D721Med (cell line): ENCODE data around the gene GALNT1.

Source experiments
- DNase-seq: peaks from one replicate; pipeline ENCODE4 v3.0.0; 2011; ENCODE audit warnings: low spot score; ENCODE audit not compliant: insufficient read length
- FAIRE-seq: peaks from 2 replicates; lab custom pipeline; 2011; peaks lifted over from hg19 to GRCh38; lab: Jason Lieb, UNC
- TF ChIP-seq, protein P1 (sequence below): IDR thresholded peaks from 2 replicates; pipeline ENCODE4 v1.5.1; 2012; ENCODE audit warnings: mild to moderate bottlenecking, control low read depth; ENCODE audit not compliant: insufficient read depth; ENCODE audit errors: missing control alignments

The GALNT1 gene

DNA sequence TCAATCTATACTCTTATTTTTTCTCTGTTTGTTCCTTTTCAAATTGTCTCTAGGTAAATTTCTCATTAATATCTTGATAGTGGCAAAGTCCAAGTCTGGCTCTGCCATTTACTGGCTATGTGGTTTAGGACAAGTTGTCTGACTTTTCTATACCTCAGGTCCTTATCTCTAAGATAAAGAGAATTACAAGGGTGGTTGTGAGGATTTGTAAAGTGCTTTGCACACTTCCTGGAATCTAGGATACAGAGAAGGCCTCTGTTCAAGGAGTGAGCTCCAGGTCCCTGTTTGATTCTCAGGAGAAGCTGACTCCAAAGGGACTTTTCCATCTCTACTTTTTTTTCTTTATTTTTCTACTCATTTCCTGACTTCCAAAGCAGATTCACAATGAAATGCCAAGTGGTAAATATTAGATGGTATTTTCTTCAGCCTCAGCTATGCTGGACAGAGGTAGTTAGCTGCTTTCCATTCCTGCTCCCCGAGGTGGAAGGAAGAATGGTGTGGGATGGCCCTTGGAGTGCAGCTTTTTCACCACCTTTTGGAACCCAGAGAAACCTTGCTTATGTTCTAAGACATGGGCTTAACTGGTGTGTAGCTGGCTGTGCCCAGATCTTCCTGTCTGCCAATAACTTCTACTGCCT lies 90.5 kb downstream of the GALNT1 start:
- FAIRE-seq, result no peak
- TF ChIP-seq, protein P1, sequence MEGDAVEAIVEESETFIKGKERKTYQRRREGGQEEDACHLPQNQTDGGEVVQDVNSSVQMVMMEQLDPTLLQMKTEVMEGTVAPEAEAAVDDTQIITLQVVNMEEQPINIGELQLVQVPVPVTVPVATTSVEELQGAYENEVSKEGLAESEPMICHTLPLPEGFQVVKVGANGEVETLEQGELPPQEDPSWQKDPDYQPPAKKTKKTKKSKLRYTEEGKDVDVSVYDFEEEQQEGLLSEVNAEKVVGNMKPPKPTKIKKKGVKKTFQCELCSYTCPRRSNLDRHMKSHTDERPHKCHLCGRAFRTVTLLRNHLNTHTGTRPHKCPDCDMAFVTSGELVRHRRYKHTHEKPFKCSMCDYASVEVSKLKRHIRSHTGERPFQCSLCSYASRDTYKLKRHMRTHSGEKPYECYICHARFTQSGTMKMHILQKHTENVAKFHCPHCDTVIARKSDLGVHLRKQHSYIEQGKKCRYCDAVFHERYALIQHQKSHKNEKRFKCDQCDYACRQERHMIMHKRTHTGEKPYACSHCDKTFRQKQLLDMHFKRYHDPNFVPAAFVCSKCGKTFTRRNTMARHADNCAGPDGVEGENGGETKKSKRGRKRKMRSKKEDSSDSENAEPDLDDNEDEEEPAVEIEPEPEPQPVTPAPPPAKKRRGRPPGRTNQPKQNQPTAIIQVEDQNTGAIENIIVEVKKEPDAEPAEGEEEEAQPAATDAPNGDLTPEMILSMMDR, result no peak
- DNase-seq, result no peak

DNA sequence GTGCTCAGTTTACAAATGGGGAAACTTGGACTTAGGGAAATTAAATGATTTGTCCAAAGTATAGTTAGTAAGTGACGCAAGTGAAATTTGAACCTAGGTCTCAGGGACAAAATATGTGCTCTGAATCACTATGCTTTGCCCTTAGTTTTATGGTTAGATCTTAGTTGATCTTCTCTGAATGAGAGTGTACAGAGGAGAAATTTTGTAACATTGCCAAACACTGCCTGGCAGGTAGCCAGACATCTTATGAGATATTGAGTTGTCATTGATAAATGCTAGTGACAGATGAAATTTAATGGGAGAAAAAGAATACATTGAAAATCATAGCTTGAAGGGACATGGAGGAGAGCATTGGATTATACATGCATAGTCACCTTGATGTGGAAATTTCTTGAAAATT lies 91.4 kb downstream of the GALNT1 start:
- FAIRE-seq (no peak), DNase-seq (no peak)
- TF ChIP-seq, protein P1, result no peak

DNA sequence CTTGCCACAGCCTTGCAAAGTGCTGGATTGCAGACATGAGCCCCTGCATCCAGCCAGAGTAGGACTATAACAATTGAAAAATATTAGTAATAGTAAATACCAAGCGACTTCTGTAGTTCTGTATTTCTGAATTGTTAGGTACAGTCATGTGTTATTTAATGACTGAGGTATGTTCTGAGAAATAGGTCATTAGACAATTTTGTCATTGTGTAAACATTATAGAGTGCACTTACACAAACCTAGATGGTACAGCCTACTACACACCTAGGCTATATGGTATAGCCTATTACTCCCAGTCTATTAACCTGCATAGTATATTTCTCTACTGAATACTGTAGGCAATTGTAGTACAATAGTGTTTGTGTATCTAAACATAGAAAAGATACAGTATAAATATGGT lies 92.1 kb downstream of the GALNT1 start:
- FAIRE-seq (no peak), DNase-seq (no peak)
- TF ChIP-seq, protein P1, result no peak

DNA sequence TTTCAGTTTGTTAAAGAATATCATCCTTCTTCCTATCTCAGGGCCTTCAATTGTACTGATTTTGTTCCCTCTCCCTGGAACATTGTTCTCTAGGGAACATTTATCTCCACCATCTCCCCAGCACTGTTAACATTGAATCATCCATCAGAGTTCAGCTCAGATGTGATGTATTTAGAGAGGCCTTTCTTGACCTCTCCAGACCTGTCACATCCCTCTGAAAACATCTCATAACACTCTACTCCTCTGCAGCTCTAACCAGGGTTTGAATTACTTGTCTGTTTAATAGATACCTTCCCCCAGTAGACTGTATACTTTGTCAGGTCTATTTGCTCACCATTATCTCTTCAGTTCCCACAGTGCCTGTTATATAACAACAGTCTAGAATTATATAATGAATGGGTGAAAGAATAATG lies 98.6 kb downstream of the GALNT1 start:
- FAIRE-seq (no peak), DNase-seq (no peak)
- TF ChIP-seq, protein P1, result no peak

DNA sequence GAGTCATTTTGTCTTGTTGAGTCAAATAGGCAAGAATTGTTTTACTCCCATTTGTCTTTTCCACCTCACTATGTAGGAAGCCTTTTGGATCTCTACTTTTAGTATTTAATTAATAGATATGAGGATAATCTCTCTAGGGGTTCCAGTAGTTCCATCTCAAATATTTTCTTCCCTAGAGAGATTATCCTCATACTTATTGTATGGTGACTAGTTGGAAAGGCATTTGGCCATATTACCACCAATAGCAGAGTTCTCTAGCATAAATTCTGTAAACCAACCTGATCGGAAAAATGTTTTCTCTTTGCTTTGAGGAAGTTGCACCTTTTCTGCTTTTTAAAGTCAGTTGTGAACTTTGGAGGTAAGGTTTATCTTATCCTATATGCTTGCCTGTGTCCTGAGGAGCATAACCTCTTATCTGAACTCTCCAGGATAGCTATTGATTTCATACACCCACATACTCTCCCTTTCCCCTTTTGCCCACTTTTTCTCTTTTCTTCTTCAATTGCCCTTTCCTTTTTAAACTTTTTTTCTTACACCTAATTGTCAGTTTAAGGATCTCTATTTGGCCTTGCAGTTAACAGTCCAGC lies 100.8 kb downstream of the GALNT1 start:
- TF ChIP-seq, protein P1, result no peak
- DNase-seq, result no peak
- FAIRE-seq, result no peak

DNA sequence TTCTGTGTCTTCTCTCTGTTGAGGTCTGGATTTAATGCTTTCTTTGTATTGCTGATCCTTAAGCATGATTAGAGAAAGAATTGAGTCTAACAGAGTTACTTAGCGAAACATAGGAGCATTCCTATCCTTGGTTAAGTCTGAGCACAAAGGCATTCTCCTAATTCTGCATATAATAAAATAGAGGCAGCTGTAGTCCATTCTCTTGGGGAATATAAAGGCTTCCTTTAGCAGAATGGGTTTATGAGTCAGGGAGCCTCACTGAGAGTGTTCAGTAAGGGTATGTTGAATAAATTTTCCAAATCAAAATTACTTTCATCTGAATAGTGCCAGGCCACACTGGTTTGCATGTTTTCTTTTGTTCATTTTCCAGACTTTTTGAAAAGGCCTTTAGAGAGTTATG lies 101.5 kb downstream of the GALNT1 start:
- FAIRE-seq, result no peak
- TF ChIP-seq, protein P1, result no peak
- no peak for DNase-seq

DNA sequence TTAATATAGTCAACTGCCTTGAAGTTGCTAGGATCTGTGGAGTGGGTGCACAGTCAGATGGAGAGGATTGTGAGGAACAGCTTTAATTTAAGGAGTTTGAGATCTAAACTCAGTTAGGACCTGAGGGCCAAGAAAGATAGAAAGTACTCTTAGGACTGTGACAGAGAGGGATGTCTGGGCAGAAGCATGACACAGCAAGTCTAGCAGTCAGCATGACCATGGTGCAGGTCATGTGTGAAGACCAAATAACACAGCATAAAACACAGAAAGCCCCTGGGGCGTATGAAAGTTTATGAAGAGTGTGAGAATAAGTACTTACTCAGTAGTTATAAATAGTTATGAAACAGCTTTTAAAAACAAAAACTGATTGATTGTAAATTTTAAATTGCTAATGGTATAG lies 107.2 kb downstream of the GALNT1 start:
- no peak for DNase-seq
- FAIRE-seq, result peak; percentile 35

More for the DNA sequence above, 107.2 kb downstream of the GALNT1 start:
- TF ChIP-seq, protein P1, result no peak
